ENCODE measurements around the gene THAP3. TPM values are rescaled to one million over a fixed set of nuclear protein-coding genes. Genes with fewer than 3 reads are reported as not detected.

Gene THAP3
- total and polyA plus RNA-seq, 2 of the 8 experiments (the other 6 are each of a cell fraction or from before 2014, with no cell fraction given), result 8.2 to 15.3 TPM

DNA sequence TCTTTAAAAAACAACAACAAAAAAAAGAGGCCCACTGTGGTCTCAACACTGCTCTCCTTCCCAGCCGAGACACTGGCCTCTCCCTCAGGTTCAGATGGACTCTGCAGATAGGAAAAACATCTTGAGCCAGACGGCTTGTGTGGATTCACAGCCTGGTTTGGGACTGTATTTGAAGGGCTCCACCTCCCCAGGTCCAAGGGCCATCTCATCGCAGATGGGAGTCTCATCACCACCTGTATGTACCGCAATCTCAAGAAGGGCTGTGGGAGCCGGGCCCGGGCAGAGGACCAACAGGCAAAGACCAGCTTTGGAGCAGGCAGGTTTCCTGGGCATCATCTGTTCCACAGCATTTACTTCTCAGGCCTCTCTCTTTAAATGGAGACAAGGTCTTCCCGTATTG, 34.6 kb upstream of the THAP3 start:
- Histone ChIP-seq H3K23me2 (ENCODE audit: low read depth, low read length) (no peaks in the 10 kb centered on the region), H2BK5ac (ENCODE audit: low read depth, low read length) (no peak overlapping the region), H3K4me1 (replicated peaks in 1 of 4; ENCODE audit: control insufficient read depth in 3 of 4, insufficient read depth in 4 of 4, low read length in 3 of 4) (no peaks in the 10 kb centered on the region), H4K91ac (replicated peaks; ENCODE audit: insufficient read length, low read length) (no peak overlapping the region), H2BK20ac (ENCODE audit: low read length) (no peak overlapping the region), H3K9ac (replicated peaks in 1 of 4; ENCODE audit: extremely low read depth in 1 of 4, low read depth in 3 of 4, low read length in 3 of 4) (no peak overlapping the region), H4K8ac (ENCODE audit: extremely low read depth, insufficient read depth, low read length) (no peak overlapping the region), H4K20me1 (replicated peaks in 1 of 2; ENCODE audit: control insufficient read depth in 1 of 2, insufficient read depth in 2 of 2, low read length in 2 of 2) (peaks cover 2 to 30% of the 10 kb centered on the region in 2 experiments), H3K4me3 (ENCODE audit: extremely low read depth in 1 of 4, insufficient read depth in 2 of 4, low read depth in 3 of 4, low read length in 4 of 4) (no peak overlapping the region), H4K5ac (ENCODE audit: insufficient read length, low read depth, low read length) (no peak overlapping the region), H2AFZ (ENCODE audit: low read length) (no peak overlapping the region), H3K27me3 (replicated peaks in 1 of 4; ENCODE audit: control insufficient read depth in 3 of 4, extremely low read depth in 1 of 4, insufficient read depth in 3 of 4, low read length in 3 of 4) (no peaks in the 10 kb centered on the region), H3K23ac (ENCODE audit: insufficient read length) (no peak overlapping the region), H2AK5ac (ENCODE audit: low read depth, low read length) (no peak overlapping the region), H2BK15ac (ENCODE audit: low read length) (no peak overlapping the region), H3K18ac (ENCODE audit: extremely low read depth, low read length) (no peak overlapping the region), H3K79me2 (ENCODE audit: control insufficient read depth in 1 of 2, insufficient read depth in 2 of 2, low read length in 2 of 2) (no peaks in the 10 kb centered on the region), H3K56ac (replicated peaks; ENCODE audit: insufficient read length, low read depth, low read length) (no peak overlapping the region), H3K4me2 (ENCODE audit: insufficient read depth in 1 of 2, low read depth in 2 of 2, low read length in 2 of 2) (no peak overlapping the region), H3K14ac (ENCODE audit: insufficient read length) (no peak overlapping the region), H3K27ac (ENCODE audit: low read depth, low read length) (no peak overlapping the region), H3K36me3 (ENCODE audit: control insufficient read depth in 2 of 4, insufficient read depth in 4 of 4, low read length in 3 of 4) (peaks cover 0 to 43% (median 14%) of the 10 kb centered on the region in 4 experiments; a peak in 6 of 8 replicates), H3K9me3 (ENCODE audit: insufficient read depth in 2 of 2, low read depth in 1 of 2, low read length in 1 of 2) (no peaks in the 10 kb centered on the region), H3K79me1 (ENCODE audit: low read depth, low read length) (no peaks in the 10 kb centered on the region; the same call in 1 of the 2 replicates), H2BK120ac (replicated peaks; ENCODE audit: low read depth, low read length) (no peak overlapping the region), H2BK12ac (ENCODE audit: low read depth, low read length) (no peak overlapping the region), H3K4ac (replicated peaks; ENCODE audit: insufficient read length, low read depth, low read length) (no peak overlapping the region)
- WGBS, 2 experiments (ENCODE audit: extremely low coverage in 1 of 2, insufficient coverage in 1 of 2, insufficient read length in 1 of 2, insufficient replicate concordance in 2 of 2, low coverage in 1 of 2, low lambda C conversion rate in 2 of 2, missing lambda C conversion rate in 1 of 2), result 89% methylated on average over 7 of the region's 7 CpGs; no CpG with 5 or more reads in 1 of the 2 experiments
- no peak for FAIRE-seq
- ChIA-PET POLR2A (ENCODE audit: partially characterized antibody) (interaction anchor here (0.7 to 17.4 kb wide), 3 partner anchors 10 to 40 kb away, joined by 4 to 196 read pairs (median 6); partner anchors contain the start of genes KLHL21 and ZBTB48), CTCF (ENCODE audit: partially characterized antibody) (interaction anchor here (1.3 to 2.1 kb wide), 3 partner anchors 10 to 47 kb away, joined by 3 to 11 read pairs (median 5); no protein-coding TSS in a partner anchor)
- DNase-seq (ENCODE audit: low read depth in 1 of 2, low spot score in 2 of 2), result no peak
- peak in 1 of 2 experiments; percentile 15; a peak in 1 of 3 replicates for TF ChIP-seq POLR2A (IDR thresholded peaks at IDR 0.05; ENCODE audit: control extremely low read depth in 1 of 2, low read depth in 2 of 2, low read length in 2 of 2)
- TF ChIP-seq TAF7 (optimal IDR thresholded peaks at IDR 0.05; ENCODE audit: borderline replicate concordance, low read depth, low read length), result no peak

Data from H1 (cell line).